GM12878 (cell line): ENCODE results near the gene C15orf39. TPM values are rescaled to one million over a fixed set of nuclear protein-coding genes. Genes with fewer than 3 reads are reported as not detected.
"Not testable (repeated sequence)": the region's sequence is repeated elsewhere in the genome, so short reads cannot be mapped to it uniquely, and the experiment has no call there.

Experiments
- ATAC-seq: fragments of 200-7000 bp; cut with Tn5 transposase; 3 replicates; pipeline ENCODE4 v1.9.1; 2020; ENCODE audit warnings: mild to moderate bottlenecking, moderate library complexity
- BruUV-seq: library from RNA; stranded (reverse); fragments of 400-500 nt; replicated peaks from 2 replicates; lab custom pipeline; 2021; lab: Mats Ljungman, UMichigan
- CTCF ChIA-PET: fragments of 300-600 bp; sonication (Branson Sonifier 250); formaldehyde crosslinking; extraction: SDS; loops from one replicate; lab custom pipeline; 2021; ENCODE audit warnings: inconsistent platforms; lab: Yijun Ruan, JAX
- POLR2A ChIA-PET: fragments of 350-600 bp; formaldehyde crosslinking; extraction: SDS; loops from one replicate; lab custom pipeline; 2021; ENCODE audit warnings: inconsistent platforms; lab: Charles Lee
- RAD21 ChIA-PET: fragments of 300-600 bp; sonication (Branson Sonifier 250); formaldehyde crosslinking; loops from one replicate; lab custom pipeline; 2023; ENCODE audit warnings: antibody characterized with exemption; ENCODE audit not compliant: unreplicated experiment; lab: Charles Lee
- SMC1A ChIA-PET: fragments of 300-600 bp; sonication (Branson Sonifier 250); formaldehyde crosslinking; loops from one replicate; lab custom pipeline; 2023; ENCODE audit not compliant: unreplicated experiment, uncharacterized antibody; lab: Charles Lee
- DNase-seq: peaks from one replicate; pipeline ENCODE4 v3.0.0-alpha.2; 2011; ENCODE audit warnings: low read depth, low spot score
- FAIRE-seq: peaks from 3 replicates; lab custom pipeline; 2011; peaks lifted over from hg19 to GRCh38; lab: Jason Lieb, UNC
- H2AFZ ChIP-seq: 2 replicates; pipeline ENCODE4 v1.6.0; 2011; ENCODE audit warnings: low read depth, low read length, control low read depth; ENCODE audit not compliant: control insufficient read depth
- H3K27ac ChIP-seq: 2 replicates; pipeline ENCODE4 v1.5.1; 2011; ENCODE audit warnings: control low read depth; ENCODE audit not compliant: control insufficient read depth, insufficient read depth
- H3K27me3 ChIP-seq, 2 experiments: replicated peaks in 1 of 2; 2 replicates each; pipeline versions ENCODE4 v1.6.0 to v1.6.1; 2011; ENCODE audit warnings: low read length in 1 of 2; ENCODE audit not compliant: control insufficient read depth in 2 of 2, insufficient read depth in 2 of 2
- H3K36me3 ChIP-seq, 2 experiments: 2 replicates each; pipeline ENCODE4 v1.5.1; 2011; ENCODE audit warnings: low read length in 1 of 2; ENCODE audit not compliant: control insufficient read depth in 2 of 2, insufficient read depth in 2 of 2
- H3K4me1 ChIP-seq: 2 replicates; pipeline ENCODE4 v1.6.1; 2011; ENCODE audit warnings: mild to moderate bottlenecking, low read length, moderate library complexity, mixed read lengths; ENCODE audit not compliant: control insufficient read depth, insufficient read depth
- H3K4me2 ChIP-seq: 2 replicates; pipeline ENCODE4 v1.6.0; 2011; ENCODE audit warnings: control low read depth; ENCODE audit not compliant: control insufficient read depth, insufficient read depth
- H3K4me3 ChIP-seq: fragments of 200-600 bp; sonication (generic); 2 replicates; pipeline ENCODE4 v1.5.1; 2016
- H3K79me2 ChIP-seq: 2 replicates; pipeline ENCODE4 v1.6.0; 2011; ENCODE audit warnings: low read length; ENCODE audit not compliant: control insufficient read depth, insufficient read depth
- H3K9ac ChIP-seq: 2 replicates; pipeline ENCODE4 v1.8.0; 2011; ENCODE audit warnings: low read length, control low read depth, mixed read lengths; ENCODE audit not compliant: control insufficient read depth, insufficient read depth
- H3K9me3 ChIP-seq: replicated peaks from 3 replicates; pipeline ENCODE4 v1.5.1; 2011; ENCODE audit warnings: mild to moderate bottlenecking, low read length; ENCODE audit not compliant: control insufficient read depth, insufficient read depth
- H4K20me1 ChIP-seq: 2 replicates; pipeline ENCODE4 v1.6.0; 2011; ENCODE audit not compliant: control insufficient read depth, insufficient read depth
- WGBS: methylation state at CpG from one replicate; pipeline ENCODE4 v1.1.6; 2016; ENCODE audit warnings: low lambda C conversion rate; ENCODE audit not compliant: insufficient replicate concordance, insufficient coverage; ENCODE audit errors: missing lambda C conversion rate; 5-methylcytosine and 5-hydroxymethylcytosine counted together
- in situ Hi-C: fragments of 300-500 bp; cut with MboI; formaldehyde crosslinking; loops from 9 replicates; pipeline ENCODE4 v1.14.3; 2018; ENCODE audit warnings: mixed read lengths
- intact Hi-C: fragments of 100-400 bp; cut with micrococcal nuclease; formaldehyde crosslinking; loops from one replicate; pipeline ENCODE4 v1.14.2; 2022; ENCODE audit not compliant: unreplicated experiment
- polyA plus RNA-seq, 11 experiments: library from polyadenylated mRNA; depleted of rRNA in 4 of 11; unstranded in 6 of 11; stranded (reverse) in 5 of 11; fragments of >200 nt; fragmentation: Nextera tagmentation in 4 of 11; fragmentation: Illumina TruSeq in 1 of 11; extraction: Ambion mirVana in 4 of 11; extraction: Trizol in 1 of 11; gene quantifications; 1 replicate in 1 of 11; 2 replicates in 10 of 11; pipeline versions ENCODE4 v1.2.1 to v1.2.3, GENCODE V29; 2011 to 2016; ENCODE audit warnings: inconsistent platforms in 2 of 11, missing spikeins in 2 of 11, low read depth in 1 of 11
- total RNA-seq, 4 experiments: library from RNA; depleted of rRNA in 3 of 4; stranded (reverse); fragments of >200 nt in 3 of 4; fragmentation: Illumina TruSeq in 1 of 4; extraction: Trizol in 1 of 4; gene quantifications; 2 replicates each; pipeline versions ENCODE4 v1.2.1 to v1.2.3, GENCODE V29; 2013 to 2021

Gene C15orf39
- total and polyA plus RNA-seq, 10 of the 15 experiments (the other 5 are each of a cell fraction or from before 2014, with no cell fraction given): 2.3 to 139 (median 33.0) TPM

GRCh38 chr15:75252285-75252684 is 50.6 kb downstream of the C15orf39 start:
- WGBS: 38% methylated on average over 4 of the region's 4 CpGs
- FAIRE-seq, intact Hi-C loops, H3K4me2 ChIP-seq, CTCF ChIA-PET, H3K4me1 ChIP-seq, H3K9me3 ChIP-seq, H4K20me1 ChIP-seq, POLR2A ChIA-PET, H3K4me3 ChIP-seq, H3K79me2 ChIP-seq, DNase-seq, H3K27ac ChIP-seq, SMC1A ChIA-PET, H3K27me3 ChIP-seq, BruUV-seq, RAD21 ChIA-PET, H3K9ac ChIP-seq, ATAC-seq, H3K36me3 ChIP-seq, H2AFZ ChIP-seq, in situ Hi-C loops: not testable (repeated sequence)

- H3K9ac ChIP-seq, H2AFZ ChIP-seq, POLR2A ChIA-PET, H3K27ac ChIP-seq, CTCF ChIA-PET, BruUV-seq, H3K27me3 ChIP-seq, RAD21 ChIA-PET, FAIRE-seq, H3K4me3 ChIP-seq, H3K79me2 ChIP-seq, H3K36me3 ChIP-seq, ATAC-seq, SMC1A ChIA-PET, in situ Hi-C loops, intact Hi-C loops, H4K20me1 ChIP-seq, H3K9me3 ChIP-seq, H3K4me2 ChIP-seq, H3K4me1 ChIP-seq, DNase-seq: not testable (repeated sequence)
- WGBS: no CpG with 5 or more reads among the region's 2 CpGs
Measured at GRCh38 chr15:75258034-75258433, 56.4 kb downstream of the C15orf39 start, which contains the start of gene GOLGA6C. Gene GOLGA6C, plus strand, starts transcription at chr15:75258334. Its CDS starts 265 bp downstream, at chr15:75258599.

- H3K27me3 ChIP-seq, RAD21 ChIA-PET, H3K4me2 ChIP-seq, H3K4me1 ChIP-seq, CTCF ChIA-PET, H3K9me3 ChIP-seq, FAIRE-seq, H3K4me3 ChIP-seq, intact Hi-C loops, ATAC-seq, H2AFZ ChIP-seq, H3K36me3 ChIP-seq, DNase-seq, H3K27ac ChIP-seq, POLR2A ChIA-PET, in situ Hi-C loops, H4K20me1 ChIP-seq, SMC1A ChIA-PET, H3K79me2 ChIP-seq, BruUV-seq, H3K9ac ChIP-seq: not testable (repeated sequence)
- 35% methylated on average over 9 of the region's 16 CpGs for WGBS
Measured at GRCh38 chr15:75258620-75259343, 57.1 kb downstream of the C15orf39 start.

- in situ Hi-C loops, H2AFZ ChIP-seq, BruUV-seq, intact Hi-C loops, H3K79me2 ChIP-seq, H3K27ac ChIP-seq, H3K36me3 ChIP-seq, H3K27me3 ChIP-seq, H3K4me1 ChIP-seq, SMC1A ChIA-PET, H4K20me1 ChIP-seq, RAD21 ChIA-PET, H3K4me3 ChIP-seq, ATAC-seq, H3K9ac ChIP-seq, H3K9me3 ChIP-seq, POLR2A ChIA-PET, H3K4me2 ChIP-seq, CTCF ChIA-PET, DNase-seq, FAIRE-seq: not testable (repeated sequence)
- WGBS: no CpG with 5 or more reads among the region's 3 CpGs
Measured at GRCh38 chr15:75259873-75260272, 58.2 kb downstream of the C15orf39 start.
